Measurements from ENCODE around the gene ASB16.

Gene ASB16

DNA sequence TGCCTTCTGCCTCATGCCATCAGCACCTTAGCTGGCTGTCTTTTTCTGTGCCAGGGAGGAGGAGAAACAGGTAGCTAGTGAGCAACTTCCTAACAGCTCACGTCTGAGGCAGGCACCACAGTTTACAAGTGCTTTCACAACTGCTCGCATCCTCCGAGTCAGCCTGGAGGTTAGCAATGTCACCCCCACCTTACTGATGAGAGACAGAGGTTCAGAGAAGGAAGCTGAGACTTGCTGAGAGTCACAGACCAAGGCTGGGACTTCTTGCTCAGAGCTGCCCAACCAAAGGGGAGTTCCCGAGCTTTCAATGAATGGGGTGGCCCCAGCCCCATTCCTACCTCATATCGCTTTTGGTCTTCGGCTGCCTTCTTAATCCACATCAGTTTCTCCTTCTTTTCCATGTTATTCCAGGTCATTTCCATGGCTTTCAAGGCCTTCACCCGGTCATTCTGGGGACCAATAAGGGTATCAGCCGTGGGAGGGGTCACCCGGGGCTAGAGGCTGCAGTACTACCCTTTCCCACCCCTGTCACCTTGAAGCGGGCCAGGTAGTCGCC, 39.4 kb downstream of the ASB16 start:
- no peak for DNase-seq (ENCODE audit: low spot score)

DNA sequence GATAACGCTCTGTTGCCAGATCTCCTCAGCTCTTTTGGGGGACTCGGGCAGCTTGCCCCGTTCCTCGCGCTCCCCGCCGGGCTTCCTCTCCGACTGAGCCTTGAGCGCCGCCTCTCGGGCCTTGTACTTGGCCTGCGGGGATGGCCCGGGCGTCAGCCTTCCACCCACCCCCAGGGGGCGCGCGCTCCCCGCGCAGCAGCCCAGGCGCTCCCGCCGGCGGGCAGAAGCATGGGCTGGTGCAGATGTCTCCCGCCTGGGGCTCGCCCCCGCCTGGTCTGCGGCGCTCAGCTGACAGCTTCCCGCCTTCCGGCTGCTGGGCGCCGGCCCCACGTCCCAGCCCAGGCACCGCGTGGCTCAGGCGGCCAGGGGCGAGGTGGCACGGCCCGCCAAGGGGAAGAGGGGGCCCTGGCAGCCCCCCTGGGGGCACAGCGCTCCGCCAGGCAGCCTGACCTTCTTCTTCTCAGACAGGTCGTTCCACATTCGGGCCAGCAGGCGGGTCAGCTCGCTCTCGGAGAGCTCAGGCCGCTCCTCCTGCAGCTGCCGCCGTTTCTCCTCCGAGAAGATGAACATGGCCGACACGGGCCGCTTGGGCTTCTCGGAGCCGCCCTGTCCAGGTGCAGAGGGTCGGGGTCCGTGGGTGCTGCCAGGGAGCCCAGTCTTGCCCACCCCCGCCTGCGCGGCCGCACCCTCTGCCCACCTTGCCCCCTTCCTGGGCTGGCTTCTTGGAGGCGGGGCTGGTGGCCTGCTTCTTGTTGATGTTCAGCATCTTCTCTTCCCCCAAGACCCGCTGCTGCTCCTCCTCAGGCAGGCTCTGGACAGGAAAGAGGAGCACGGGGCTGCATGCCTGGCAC, 40.1 kb downstream of the ASB16 start:
- peak; percentile 100 for DNase-seq (ENCODE audit: low spot score)

DNA sequence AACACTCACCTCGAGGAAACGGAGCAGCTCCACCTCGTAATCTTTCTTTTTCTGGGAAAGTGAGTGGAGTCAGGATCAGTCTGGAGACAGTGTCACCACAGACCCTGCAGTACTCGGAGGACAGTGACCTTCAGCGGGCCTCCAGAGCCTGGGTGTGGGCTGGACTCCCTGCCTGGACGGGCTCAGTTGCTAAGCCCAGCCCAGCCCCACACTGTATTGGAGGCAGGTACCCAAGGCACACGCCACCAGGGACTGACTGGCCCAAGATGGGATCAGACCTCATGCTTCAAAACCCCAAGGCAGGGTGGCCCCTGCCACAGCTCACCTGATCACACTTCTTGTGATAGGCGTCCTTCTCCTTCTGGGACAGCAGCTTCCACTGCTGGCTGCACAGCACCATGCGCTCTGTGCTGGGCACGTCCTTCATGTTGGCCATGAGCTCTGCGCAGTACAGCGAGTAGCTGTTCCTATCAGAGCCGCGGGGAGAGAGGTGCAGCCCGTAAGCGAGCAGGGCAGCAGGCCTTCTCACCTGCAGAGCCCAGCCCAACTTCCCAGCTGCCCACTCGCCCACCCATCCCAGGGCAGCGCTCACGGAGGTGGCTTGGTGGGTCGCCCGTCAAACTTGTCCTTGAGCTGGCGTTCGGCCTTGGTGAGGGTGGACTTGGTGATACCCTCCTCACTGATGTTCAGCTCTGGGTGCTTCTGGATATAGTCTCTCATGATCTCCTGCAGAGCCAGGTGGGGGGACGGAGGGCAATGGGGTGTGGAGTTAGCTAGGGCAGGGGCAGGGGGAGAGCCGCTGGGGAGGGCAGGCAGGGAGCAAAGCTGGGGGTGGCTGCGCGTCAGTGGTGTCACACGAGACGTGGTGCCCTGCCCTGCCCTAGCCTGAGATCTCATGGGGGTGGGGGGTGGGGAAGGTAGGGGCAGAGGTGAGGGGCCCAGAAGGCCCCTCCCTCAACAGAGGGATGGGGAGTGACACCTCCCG, 41.1 kb downstream of the ASB16 start:
- DNase-seq (ENCODE audit: low spot score), result no peak

DNA sequence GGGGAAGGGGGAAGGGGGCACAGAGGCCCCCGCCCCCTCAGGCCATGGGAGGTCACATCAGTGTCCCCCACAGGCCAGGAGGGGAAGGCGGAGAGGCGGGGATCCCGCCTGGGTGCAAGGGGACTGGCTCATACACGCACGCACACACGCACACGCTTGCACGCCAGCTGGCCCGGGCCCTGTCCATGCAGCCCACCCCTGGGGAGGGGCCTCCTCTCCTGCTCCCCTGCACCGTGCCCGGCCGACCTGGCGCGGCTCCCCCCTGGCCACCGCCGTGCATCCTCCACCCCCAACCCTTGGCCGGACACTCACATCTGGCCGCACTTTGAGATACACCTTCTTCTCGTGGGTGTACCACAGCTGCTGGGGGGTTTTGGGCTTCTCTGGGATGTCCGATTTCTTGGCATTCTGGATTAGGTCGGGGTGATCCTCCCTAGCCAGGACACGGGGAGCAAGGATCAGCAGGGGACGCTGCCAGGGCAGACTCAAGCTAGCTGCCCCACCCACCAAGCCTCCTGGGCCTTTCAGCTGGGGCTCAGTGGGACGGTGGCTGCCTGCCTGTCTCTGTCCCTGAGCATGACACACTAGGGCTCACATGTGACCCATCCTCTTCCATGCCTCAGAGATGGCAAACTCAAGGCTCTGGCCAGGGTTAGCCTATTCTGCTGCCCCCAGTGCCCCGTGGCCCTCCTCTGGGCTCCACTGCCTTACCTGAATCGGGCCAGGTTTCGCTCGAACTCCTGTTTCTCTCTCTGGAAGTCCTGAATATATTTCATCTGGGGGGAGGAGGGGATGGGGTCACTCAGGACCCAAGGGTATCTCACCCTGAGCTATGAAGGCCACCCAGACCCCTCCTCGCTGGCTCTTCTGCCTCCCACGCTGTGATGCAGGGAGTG, 42.3 kb downstream of the ASB16 start:
- no peak for DNase-seq (ENCODE audit: low spot score)

DNA sequence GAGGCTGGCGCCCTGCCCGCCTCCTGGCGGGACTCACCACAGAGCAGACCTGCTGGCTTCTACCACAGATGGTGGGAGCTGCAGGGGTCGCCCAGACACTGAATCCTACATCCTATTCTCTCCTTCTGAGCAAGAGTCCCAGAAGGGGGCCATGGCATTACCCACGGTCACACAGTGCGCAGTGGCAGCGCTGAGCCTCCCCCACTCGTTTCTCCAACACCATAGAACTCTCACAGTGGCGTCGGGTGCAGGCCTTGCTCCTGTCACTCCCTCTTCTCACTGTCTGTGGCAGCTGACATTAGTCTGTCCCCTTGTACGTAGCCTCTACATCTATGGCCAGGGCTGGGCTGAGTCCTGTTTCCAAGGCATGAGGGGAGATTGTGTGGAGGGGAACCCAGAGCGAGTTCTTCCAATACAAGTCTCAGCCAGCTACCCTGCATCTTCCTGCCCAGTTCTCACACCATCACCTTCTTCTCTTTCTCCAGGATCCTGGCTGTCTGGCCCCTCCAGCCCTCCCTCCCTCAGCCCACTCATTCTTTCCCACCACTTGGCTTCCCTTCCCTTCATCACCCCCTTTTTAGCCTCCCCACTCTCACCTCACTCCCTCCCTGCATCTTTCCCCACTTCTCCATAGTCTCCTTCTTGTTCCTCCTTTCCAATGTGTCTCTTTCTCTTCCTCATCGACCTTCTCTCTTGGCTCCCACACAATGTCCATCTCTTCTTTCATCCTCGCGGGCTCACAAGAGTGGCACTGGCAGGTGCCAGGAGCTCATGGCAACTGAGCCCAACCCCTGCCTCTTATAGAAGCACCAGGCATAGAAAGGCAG, 43.1 kb downstream of the ASB16 start:
- no peak for DNase-seq (ENCODE audit: low spot score)

DNA sequence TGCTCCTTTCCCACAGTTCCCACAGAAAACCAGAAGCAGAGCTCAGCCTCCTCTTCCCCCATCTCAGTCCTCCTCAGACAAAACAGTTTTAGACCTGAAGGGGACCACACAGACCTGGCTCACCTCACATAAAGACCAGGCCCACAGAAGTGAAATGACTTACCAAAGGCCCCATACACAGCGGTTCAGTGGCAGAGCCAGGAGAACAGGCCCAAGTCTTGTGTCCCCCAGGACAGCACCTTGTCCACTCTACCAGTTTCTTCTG, 43.7 kb downstream of the ASB16 start:
- DNase-seq (ENCODE audit: low spot score), result no peak

DNA sequence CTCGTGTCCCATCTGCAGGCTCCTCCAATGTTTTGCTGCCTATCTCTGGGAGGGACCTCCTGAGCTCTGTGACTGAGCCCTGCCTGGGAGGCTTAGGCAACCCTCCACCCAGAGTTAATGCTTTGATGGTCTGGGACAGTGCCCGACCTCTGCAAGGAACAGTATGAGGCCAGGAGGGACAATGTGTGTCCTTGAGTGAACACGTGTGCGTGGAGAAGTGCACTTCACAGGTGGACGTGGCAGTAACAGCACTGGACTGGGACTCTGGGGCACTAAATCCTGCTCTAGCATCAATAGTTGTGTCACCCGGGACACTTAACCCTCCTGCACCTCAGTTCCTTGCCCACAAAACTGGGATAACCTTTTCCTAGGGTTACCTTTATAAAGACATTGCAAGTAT, 44.4 kb downstream of the ASB16 start:
- DNase-seq (ENCODE audit: low spot score), result no peak

DNA sequence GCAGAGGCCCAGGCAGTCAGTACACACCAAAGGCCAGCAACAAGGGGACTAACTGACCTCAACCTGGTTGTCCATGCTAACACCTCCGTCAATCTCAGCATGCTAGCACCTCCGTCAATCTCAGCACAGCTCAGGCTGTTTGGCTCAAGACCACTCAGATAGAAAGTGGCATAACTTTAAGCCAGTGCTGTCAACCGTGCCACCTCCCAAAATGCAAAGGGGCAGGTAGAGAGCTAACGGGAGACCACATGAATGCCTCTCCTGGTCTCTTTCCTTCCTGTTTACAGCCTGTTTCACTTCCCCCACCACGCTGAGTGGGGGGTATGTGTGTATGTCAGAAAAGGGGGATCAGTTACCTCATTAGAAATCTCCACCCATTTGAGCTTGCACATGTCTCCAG, 45.7 kb downstream of the ASB16 start:
- DNase-seq (ENCODE audit: low spot score), result no peak

DNA sequence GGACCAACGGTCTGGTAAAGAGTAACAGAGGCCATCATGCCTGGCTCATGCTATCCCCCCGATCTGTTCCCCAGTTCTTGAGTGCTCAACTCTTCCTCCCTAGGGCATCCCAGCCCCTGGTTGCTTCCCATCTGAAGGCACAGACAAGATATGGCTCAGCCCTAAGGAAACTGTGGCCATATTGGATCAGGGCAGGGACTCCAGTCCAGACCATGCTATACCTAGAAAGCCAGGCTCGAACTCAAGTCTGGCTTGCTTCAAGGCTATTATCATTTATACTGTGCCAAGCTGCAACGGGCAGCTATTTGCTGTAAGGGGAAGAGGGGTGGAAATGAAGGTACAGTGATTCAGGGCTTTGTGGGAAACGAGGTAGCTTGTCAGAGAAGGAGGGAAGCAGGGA, 46.2 kb downstream of the ASB16 start:
- DNase-seq (ENCODE audit: low spot score), result no peak

DNA sequence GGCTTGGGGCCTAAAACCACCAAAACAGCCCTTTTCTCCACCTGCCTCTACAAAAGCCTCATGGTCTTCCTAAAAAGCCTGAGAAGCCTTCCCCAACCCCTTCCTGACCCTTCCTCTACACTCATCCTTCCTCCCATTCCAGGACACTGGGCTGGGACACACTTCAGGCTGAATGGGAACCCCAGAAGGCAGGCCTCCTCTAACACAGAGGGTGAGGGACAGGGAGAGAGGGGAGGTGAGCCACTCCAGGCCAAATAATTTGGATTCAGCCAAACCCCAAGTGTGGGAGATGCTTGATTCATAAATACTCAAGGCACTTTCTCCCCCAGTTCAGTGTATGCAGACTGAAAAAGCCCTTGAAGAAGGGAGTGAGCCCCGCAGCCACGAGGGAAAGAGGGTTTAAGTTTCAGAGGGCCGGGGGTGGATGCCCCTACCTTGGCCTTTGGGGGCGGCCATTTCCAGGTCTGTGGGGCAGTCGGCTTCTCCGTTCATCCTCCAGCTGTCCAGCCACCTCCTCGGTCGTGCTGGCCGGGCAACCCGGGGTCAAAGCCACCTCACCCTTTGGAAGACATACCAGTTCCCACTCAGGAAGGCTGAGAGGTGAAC, 47.3 kb downstream of the ASB16 start:
- DNase-seq (ENCODE audit: low spot score), result no peak

DNA sequence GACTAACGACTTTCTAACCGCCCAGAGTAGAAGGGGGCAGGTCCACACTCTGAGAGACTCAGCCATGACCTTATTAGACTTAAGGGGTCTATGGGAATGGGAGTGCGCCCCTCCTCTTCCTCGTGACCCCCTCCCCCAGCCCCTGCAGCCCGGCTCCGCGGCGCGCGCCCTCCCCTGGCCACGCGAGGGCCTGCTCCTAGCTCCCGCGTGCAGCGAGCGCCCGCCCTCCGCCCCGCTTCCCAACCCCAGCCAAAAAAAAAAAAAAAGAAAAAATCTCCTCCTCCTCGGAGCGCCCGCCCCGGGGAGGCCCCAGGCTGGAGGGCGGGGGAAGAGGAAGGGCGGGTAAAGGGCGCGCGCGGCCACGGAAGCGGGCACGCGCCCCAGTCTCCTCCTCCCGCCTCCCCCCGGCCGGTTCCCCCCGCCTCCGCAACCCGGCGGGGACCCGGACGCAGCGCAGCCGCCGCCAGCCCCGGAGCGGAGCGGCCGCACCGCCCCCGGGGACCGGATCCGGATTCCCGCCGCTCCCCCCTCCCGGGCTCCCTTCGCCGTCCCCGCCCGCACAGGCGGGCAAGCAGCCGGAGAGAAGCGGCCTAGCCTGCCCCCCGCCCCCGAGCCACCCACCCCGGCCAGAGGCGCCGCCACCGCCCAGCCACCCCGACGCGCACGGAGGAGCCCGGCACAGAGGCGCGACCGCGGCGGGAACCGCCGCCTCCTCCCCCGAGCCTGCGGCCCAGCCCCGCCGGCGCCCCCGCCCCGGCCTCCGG, 48.0 kb downstream of the ASB16 start:
- DNase-seq (ENCODE audit: low spot score), result peak; percentile 98

DNA sequence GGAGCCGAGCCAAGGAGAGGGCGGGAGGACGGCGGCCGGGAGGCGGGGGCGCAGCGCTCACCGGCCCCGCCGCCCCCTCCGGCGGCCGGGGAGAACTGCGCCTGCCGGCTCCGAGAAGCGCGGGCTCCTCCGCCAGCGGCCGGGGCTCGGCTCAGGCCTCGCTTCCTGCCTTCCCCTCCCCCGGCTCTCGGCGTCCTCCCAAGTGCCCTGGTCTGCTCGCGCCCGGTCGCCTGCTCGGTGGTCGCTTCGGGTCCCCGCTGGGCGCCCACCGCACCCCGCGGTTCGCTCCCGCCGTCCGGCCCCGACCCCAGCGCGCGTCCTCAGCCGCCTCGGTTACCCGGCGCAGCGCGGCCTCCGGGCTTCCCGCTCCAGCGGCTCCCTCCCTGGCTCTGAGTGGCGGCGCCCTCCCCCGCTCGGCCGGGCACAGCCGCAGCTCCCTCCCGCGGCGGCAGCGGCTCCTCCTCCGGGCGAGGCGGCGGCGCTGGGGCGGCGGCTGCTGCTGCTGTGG, 48.7 kb downstream of the ASB16 start:
- peak; percentile 88 for DNase-seq (ENCODE audit: low spot score)

DNA sequence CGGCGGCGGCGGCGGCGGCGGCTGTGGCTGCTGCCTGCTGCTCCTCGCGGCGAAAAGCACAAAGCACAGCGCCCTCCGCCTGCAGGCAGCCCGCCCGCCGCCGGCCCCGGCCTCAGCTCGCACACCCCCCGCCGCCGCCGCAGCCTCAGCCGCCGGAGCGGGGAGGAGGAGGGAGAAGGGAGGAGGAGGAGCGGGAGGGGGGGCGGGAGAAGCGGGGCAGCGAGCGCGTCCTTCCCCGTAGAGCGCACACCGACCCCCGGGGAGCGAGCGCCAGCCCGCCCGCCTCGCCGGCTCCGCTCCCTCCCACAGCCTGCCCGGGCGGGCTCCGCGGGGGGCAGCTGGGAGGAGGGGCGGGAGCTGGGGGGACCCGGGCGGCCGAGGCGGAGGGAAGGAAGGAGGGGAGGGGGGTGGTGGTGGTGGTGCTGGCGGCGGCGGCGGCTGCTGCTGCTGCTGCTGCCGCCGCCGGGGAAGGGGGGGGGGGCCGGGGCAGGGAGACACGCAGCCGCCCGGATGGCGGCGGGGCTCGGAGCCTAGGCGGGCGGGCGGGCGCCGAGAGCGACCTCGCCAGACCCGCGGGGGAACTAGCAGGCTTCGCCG, 49.2 kb downstream of the ASB16 start, which contains the start of gene UBTF:
TSS of gene UBTF (minus strand) at position 60 of the 597 bp plus-strand sequence. CDS start 1,446 bp downstream, outside the sequence.
- DNase-seq (ENCODE audit: low spot score), result peak; percentile 89

DNA sequence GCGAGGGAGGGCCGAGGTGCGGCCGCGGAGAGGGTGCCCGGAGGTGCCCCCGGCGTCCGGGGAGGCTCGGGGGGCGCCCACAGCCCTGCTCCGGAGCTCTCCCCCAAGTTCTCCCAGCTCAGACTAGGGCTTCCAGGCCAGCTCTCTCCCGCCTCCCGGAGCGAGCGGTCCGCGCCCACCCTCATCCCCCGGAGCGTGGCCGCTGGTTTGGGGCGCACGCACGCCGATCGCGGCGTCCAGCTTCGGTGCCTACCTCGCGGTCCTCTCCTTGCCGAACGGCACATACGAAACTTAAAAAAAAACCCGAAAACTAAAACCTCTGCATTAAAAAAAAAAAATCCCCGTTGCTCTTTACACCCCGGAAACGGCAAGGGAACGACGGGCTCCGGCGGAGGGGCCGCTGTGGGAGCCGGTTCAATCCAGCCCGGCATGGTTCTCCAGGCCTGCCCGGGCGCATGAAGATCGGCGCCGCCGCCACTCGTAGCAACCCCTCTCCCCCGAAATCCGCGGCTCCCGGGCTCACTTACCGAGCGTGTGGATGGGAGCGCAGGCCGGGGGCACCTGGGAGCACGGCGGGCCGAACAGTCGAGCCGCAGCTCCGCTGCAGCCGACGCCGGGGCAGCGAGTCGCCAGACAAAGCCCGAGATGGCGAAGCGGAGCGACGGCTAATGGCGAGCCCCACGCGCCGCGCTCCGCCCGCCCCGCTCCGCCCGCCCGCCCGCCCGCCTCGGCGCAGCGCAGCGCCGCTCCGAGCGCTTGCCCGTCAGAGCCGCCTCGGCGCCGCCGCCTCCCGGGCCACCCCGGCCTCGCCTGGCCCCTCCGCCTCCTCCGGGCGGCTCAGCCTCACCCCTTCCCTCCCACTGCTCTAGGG, 49.9 kb downstream of the ASB16 start:
- DNase-seq (ENCODE audit: low spot score), result peak; percentile 80

DNA sequence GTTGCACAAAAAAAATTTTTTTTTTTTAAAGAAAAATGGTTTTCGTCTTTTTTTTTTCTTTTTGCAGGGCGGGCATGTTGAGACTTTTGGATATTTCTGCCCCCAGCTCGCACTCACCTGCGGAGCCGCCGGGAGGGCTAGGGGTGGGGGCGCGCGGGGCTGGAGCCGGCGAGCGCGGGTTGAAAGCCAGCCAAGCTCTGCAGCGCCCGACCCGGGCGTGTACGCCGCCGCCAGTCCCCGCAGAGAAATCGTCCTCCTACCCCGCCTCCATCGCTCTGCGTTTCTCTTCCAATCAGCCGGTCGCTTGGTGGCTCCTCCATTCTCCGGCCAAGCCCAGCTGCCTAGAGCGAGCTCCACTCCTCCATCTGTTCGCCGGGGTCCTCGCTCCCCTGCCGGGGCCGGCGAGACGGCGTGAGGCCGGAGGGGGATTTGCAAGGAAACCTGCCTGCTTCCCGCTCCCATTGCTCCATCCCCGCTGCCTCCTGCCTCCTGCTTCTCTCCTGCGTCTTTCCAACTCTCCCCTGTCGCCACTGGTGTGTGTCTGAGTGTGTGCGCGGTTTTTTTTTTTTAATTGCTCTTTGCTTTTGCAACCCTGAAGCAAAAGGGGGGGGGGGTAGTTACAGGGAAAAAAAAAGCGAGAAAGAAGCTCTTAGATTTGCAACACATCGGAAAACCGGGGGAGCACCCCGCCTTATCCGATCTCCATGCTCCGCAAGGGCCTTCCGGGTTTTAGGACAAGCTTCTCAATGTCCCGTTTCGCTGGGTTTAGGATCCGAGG, 50.8 kb downstream of the ASB16 start:
- peak; percentile 85 for DNase-seq (ENCODE audit: low spot score)

DNA sequence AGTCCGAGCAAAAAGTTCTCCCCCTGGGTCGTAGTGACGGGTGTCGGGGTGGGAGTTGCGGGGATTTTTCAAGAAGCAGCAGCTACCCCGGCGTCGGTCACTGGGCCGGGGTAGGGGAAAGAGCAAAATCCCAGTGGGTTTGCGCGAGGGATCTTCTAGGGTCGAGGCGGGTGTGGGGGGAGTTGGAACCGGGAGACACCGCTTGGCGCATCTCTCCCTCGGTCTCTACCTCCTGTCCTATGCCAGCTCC, 51.3 kb downstream of the ASB16 start:
- no peak for DNase-seq (ENCODE audit: low spot score)

DNA sequence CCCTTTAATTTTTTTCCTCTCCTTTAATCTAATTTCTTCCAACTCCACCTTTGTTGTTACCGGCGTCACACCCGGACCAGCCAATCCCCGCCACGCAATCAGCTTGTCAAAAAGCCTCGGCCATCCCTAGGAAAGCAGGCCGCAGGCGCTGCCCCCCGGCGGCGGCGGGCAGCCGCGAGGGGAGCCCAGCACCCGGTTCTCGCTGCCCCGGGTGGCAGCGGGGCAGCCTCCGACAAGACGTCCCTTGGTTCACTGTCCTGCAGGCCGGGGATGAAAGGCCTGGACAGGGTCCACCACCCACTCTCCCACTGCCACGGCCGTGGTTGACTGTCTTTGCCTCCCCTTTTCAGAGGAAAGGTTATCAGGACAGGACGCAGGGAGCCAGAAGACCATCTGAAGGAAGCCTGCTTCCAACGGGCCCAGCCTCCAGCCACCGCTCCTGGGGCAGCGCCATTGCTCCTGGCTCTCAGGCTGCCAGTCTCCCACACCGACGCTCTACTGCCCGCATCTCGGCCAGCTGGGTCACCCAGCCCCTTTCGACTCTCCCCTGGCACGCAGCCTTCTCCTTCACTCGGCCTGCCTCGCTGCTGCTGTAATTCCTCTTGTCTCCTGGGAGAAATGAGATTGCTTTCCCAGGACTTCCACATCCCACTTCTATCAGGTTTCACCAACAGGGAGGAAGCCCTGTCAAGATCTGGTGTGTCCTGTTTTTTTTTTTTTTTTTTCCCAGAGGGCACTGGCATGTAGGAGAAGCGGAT, 51.8 kb downstream of the ASB16 start:
- DNase-seq (ENCODE audit: low spot score), result peak; percentile 94
